Activated T-helper 1 cell treated with Interleukin-2 at 50 U/mL for 16 hours (primary cell): ENCODE data around the gene PTBP2.

Source experiments
- DNase-seq: peaks from one replicate; pipeline ENCODE4 v3.0.0-alpha.2; 2020; ENCODE audit warnings: low read depth

The PTBP2 gene

GRCh38 chr1:96820671-96821070 is 99.1 kb downstream of the PTBP2 start:
- DNase-seq: no peak

DNA sequence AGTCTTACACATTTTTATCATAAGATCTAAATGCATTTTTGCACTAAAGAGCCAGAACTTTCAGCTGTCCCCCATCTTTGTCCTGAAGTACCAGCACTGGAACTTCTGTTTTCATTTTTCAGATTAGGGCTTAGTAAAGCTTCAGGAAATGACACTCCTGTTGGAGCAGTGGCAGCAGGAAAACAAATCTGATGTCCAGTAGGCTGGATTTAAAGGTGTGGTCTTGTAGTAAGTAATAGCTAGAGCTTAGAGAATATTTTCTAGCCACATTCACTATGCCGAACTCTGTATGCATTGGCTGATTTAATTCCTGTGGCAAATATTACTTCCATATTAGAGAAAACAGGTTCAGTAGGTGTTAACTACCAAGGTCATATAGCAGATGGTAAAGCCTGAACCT is 103.6 kb downstream of the PTBP2 start:
- DNase-seq: no peak

GRCh38 chr1:96825950-96826576 is 104.5 kb downstream of the PTBP2 start:
- DNase-seq: no peak

- DNase-seq: no peak
Measured at GRCh38 chr1:96833376-96833775, 111.8 kb downstream of the PTBP2 start.

DNA sequence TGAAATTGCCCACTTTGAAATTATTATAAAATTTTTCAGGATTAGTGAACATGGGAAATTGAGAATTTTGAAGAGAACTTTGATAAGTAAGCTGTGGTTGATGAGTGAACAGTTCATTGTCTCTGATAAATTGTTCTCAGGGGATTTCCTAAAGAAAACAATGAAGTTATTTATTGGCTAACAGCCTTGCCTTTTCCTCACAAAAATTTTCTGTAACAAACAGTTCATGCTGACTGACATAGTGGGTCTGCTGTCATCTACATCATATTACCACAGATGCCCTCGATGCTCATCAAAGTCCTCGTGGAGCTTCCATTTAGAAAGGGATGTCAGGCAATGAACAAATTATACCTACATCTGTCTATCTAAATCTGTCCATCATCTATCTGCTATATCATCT is 113.4 kb downstream of the PTBP2 start:
- no peak for DNase-seq

- DNase-seq: no peak
Measured at GRCh38 chr1:96837057-96837780, 115.6 kb downstream of the PTBP2 start.

DNA sequence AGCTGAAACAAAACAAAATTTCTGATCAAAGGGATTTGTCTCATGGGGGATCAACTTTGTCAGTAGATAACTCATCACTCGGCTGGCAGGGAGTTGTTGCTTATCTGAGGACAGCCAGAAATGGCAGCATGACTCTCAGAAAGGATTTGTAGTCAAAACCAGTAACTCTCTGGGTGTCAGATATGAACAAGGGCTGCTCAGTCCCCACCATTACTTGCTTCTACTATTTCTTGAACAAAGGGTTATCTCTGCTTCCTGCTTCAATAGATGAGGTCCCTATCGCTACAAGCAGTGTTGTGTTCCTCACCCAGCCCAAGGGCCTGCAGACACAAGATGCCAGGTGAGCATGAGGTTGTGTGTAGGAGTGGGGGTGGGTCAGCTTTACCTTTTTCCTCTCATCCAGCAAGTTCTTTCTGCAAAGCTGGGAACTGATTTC is 116.2 kb downstream of the PTBP2 start:
- DNase-seq: no peak

DNA sequence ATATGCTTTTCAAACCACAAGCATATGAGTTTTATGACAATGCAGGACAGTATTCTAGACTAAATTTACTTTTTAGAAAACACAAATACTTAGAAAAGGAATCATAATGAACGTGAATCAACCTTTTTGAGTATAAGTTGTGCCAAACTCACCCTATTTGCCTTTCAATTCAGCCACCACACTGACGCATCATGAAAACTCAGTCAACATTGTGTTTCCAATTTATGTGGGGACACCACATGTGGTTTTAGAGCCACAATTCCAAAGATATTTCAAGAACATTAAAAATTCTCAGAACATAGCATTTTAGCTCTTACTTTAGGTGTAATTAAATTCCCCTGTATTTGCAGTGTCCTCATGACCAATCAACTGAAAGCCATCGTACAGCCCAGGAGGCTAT is 118.8 kb downstream of the PTBP2 start:
- no peak for DNase-seq

DNA sequence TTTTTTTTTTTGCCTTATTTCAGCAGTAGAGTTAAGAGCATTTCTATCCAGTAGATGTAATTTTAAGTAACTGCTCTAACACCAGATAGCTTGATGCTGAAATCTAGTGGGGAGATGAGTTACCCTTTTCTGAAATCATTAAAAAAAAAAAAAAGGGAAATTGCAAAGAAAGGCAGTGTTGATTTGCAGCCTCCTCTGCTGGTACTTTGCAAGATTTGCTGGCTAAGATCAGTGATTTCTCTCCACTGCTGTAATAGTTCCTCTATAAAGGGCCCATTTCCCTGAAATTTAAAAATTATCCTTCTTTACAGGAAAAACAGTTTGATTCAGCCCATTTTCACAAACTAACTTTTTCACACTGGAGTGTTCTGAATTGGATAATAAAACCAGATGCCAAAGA is 120.6 kb downstream of the PTBP2 start:
- DNase-seq: no peak

- no peak for DNase-seq
Measured at GRCh38 chr1:96843196-96843595, 121.6 kb downstream of the PTBP2 start.

- no peak for DNase-seq
Measured at GRCh38 chr1:96843601-96844000, 122.0 kb downstream of the PTBP2 start.

GRCh38 chr1:96845464-96845863 is 123.9 kb downstream of the PTBP2 start:
- DNase-seq: no peak

DNA sequence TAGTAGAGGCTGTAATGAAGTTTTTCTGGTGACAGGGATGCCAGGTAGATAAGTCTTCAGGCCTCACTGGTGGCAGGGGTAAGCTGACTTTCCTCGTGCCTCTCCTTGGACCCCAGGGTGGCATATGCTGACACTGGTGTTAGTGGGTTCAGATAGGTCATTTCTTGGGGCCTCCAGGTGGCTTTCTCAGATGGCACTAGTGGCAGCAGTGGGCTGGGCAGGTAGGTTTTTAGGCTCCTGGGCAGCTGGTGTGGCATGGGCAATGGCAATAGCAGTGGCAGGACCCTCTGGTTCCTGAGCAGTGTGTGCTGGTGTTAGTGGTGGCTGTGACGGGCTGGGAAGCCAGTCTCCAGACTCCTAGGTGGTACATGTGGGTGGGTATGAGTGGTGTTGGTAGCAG is 140.3 kb downstream of the PTBP2 start:
- no peak for DNase-seq

DNA sequence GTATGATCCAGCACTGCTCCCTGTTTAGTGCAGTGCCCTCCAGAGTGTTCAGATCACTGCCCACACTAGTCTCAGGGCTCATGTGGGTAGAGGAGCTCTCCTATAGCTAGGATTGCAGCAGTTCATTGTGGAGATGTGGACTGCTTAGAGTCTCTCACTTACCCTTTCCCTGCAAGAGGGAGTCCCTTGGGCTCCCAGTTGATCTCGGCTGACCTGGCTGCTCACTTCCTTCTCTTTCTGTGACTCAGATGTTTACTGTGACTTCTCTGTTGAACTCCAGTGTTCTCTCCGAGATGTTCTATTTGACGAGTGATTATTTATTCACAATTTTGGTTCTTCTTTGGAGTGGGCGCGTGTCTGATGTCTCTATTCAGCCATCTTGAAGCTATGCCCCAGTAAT is 141.9 kb downstream of the PTBP2 start:
- DNase-seq: no peak
